Epithelial cell of esophagus (primary cell): ENCODE results near the gene DYSF.

Experiments used
- DNase-seq: peaks from one replicate; pipeline ENCODE4 v3.0.0; 2010; ENCODE audit warnings: low read depth
- H3K4me3 ChIP-seq: 2 replicates; pipeline ENCODE4 v1.5.1; 2011; ENCODE audit warnings: mild to moderate bottlenecking, low read length, control low read depth
- CTCF ChIP-seq: IDR thresholded peaks from 2 replicates; pipeline ENCODE4 v1.5.1; 2011; ENCODE audit warnings: low read depth, mild to moderate bottlenecking, low read length, control low read depth, inconsistent platforms; ENCODE audit not compliant: insufficient read depth; ENCODE audit errors: missing control alignments

Gene DYSF

GRCh38 chr2:71658771-71659170 lies 205.4 kb downstream of the DYSF start:
- TF ChIP-seq CTCF = no peak
- H3K4me3 ChIP-seq = no peak overlapping the region
- no peak for DNase-seq

- no peak for TF ChIP-seq CTCF
- no peak overlapping the region for H3K4me3 ChIP-seq
- no peak for DNase-seq
Observed at GRCh38 chr2:71659868-71660518, 206.6 kb downstream of the DYSF start.

GRCh38 chr2:71661782-71662181 lies 208.4 kb downstream of the DYSF start:
- DNase-seq = no peak
- TF ChIP-seq CTCF = no peak
- no peak overlapping the region for H3K4me3 ChIP-seq

- DNase-seq = no peak
- no peak overlapping the region for H3K4me3 ChIP-seq
- no peak for TF ChIP-seq CTCF
Observed at GRCh38 chr2:71662665-71663394, 209.5 kb downstream of the DYSF start.

GRCh38 chr2:71664161-71664560 lies 210.8 kb downstream of the DYSF start:
- TF ChIP-seq CTCF = no peak
- H3K4me3 ChIP-seq = no peak overlapping the region
- no peak for DNase-seq

- no peak for DNase-seq
- no peak overlapping the region for H3K4me3 ChIP-seq
- no peak for TF ChIP-seq CTCF
Observed at GRCh38 chr2:71665168-71666093, 212.1 kb downstream of the DYSF start.
